PC-3 (cell line): ENCODE measurements around the gene MEX3A. TPM values are rescaled to one million over a fixed set of nuclear protein-coding genes. Genes with fewer than 3 reads are reported as not detected.

Source experiments
- ATAC-seq: fragments of 200-7000 bp; cut with Tn5 transposase; 2 replicates; pipeline ENCODE4 v1.9.1; 2020; ENCODE audit warnings: mild to moderate bottlenecking, moderate library complexity
- BruUV-seq: library from RNA; stranded (reverse); fragments of 400-500 nt; replicated peaks from 2 replicates; lab custom pipeline; 2021; lab: Mats Ljungman, UMichigan
- CTCF ChIA-PET: fragments of 300-600 bp; sonication (Branson Sonifier 250); formaldehyde crosslinking; loops from one replicate; lab custom pipeline; 2022; ENCODE audit warnings: antibody characterized with exemption; lab: Charles Lee
- POLR2A ChIA-PET: fragments of 300-600 bp; sonication (Branson Sonifier 250); formaldehyde crosslinking; loops from one replicate; lab custom pipeline; 2022; ENCODE audit warnings: antibody characterized with exemption; ENCODE audit not compliant: unreplicated experiment; lab: Charles Lee
- DNase-seq: peaks from one replicate; pipeline ENCODE4 v3.0.0-alpha.2; 2015
- H2AFZ ChIP-seq: fragments of 300-600 bp; sonication (generic); 2 replicates; pipeline ENCODE4 v1.6.0; 2016; ENCODE audit warnings: antibody characterized with exemption, low read length
- H3F3A ChIP-seq: fragments of 300-600 bp; sonication (generic); one replicate; pipeline ENCODE4 v1.6.0; 2017; ENCODE audit warnings: antibody characterized with exemption, low read length, control low read depth, mild to moderate bottlenecking; ENCODE audit not compliant: unreplicated experiment
- H3K27ac ChIP-seq: fragments of 300-600 bp; sonication (generic); 2 replicates; pipeline ENCODE4 v1.5.1; 2016; ENCODE audit warnings: mild to moderate bottlenecking, low read length
- H3K27me3 ChIP-seq: fragments of 300-600 bp; sonication (generic); 2 replicates; pipeline ENCODE4 v1.6.1; 2016; ENCODE audit warnings: low read length, mixed read lengths
- H3K36me3 ChIP-seq: fragments of 300-600 bp; sonication (generic); 2 replicates; pipeline ENCODE4 v1.6.1; 2016; ENCODE audit warnings: low read depth, mixed run types, low read length, mixed read lengths
- H3K4me1 ChIP-seq: fragments of 300-600 bp; sonication (generic); 2 replicates; pipeline ENCODE4 v1.5.1; 2016; ENCODE audit warnings: low read length; ENCODE audit not compliant: insufficient read depth
- H3K4me2 ChIP-seq: fragments of 300-600 bp; sonication (generic); 2 replicates; pipeline ENCODE4 v1.6.0; 2016; ENCODE audit warnings: low read length
- H3K4me3 ChIP-seq: fragments of 300-600 bp; sonication (generic); 2 replicates; pipeline ENCODE4 v1.5.1; 2016; ENCODE audit warnings: mild to moderate bottlenecking, low read length, mixed read lengths
- H3K79me2 ChIP-seq: fragments of 300-600 bp; sonication (generic); 2 replicates; pipeline ENCODE4 v1.6.1; 2017; ENCODE audit warnings: low read length, mixed read lengths
- H3K9ac ChIP-seq: fragments of 300-600 bp; sonication (generic); 2 replicates; pipeline ENCODE4 v1.6.0; 2016; ENCODE audit warnings: mild to moderate bottlenecking, low read length
- H3K9me2 ChIP-seq: fragments of 300-600 bp; sonication (generic); replicated peaks from 2 replicates; pipeline ENCODE4 v1.6.1; 2016; ENCODE audit warnings: mixed run types, low read length, mixed read lengths
- H3K9me3 ChIP-seq: fragments of 300-600 bp; sonication (generic); 2 replicates; pipeline ENCODE4 v1.6.1; 2016; ENCODE audit warnings: low read length, mixed read lengths
- H4K20me1 ChIP-seq: fragments of 300-600 bp; sonication (generic); 2 replicates; pipeline ENCODE4 v1.6.1; 2016; ENCODE audit warnings: low read length, mixed read lengths
- EZH2 ChIP-seq: fragments of 300-600 bp; sonication (generic); IDR thresholded peaks from one replicate; pipeline ENCODE4 v1.6.1; 2017; ENCODE audit warnings: antibody characterized with exemption, mild to moderate bottlenecking, low read length; ENCODE audit not compliant: unreplicated experiment
- EZH2phosphoT487 ChIP-seq: fragments of 300-600 bp; sonication (generic); IDR thresholded peaks from 2 replicates; pipeline ENCODE4 v1.6.1; 2018; ENCODE audit warnings: mild to moderate bottlenecking, antibody characterized with exemption, low read length, borderline replicate concordance
- intact Hi-C: fragments of 100-400 bp; cut with micrococcal nuclease; formaldehyde crosslinking; loops from 2 replicates; pipeline ENCODE4 v1.9.0; 2023
- total RNA-seq: library from RNA; depleted of rRNA; stranded (reverse); fragments of >200 nt; gene quantifications from 2 replicates; pipeline ENCODE4 v1.2.3, GENCODE V29; 2014
- TF ChIP-seq, protein P1 (sequence below): fragments of 300-600 bp; sonication (generic); conservative IDR thresholded peaks from 2 replicates; pipeline ENCODE4 v1.5.1; 2017; ENCODE audit warnings: antibody characterized with exemption, low read depth, mild to moderate bottlenecking, low read length

Gene MEX3A
- total RNA-seq, 1 experiment from 2014 or later: 12.9 TPM

DNA sequence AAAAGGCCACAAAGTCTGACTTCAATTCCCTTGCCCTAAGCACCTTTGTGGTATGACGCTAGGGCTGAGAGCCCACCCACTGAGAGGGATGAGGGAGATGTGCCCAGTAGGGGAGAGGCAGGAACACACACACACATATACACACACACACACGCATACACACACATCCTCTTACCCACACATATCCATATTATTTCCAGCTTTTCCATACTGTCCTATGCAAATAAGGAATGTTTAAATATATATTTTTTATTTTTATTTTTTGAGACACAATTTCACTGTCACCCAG lies 18.3 kb downstream of the MEX3A start:
- H3K36me3 ChIP-seq: no peaks in the 10 kb centered on the region
- ATAC-seq: no peak
- H3K79me2 ChIP-seq: peaks cover 5% of the 10 kb centered on the region
- ChIA-PET POLR2A (no interaction called here), CTCF (interaction anchor here (0.7 kb wide), 1 partner anchor 32 kb away, joined by 3 read pairs; no protein-coding TSS in a partner anchor)
- no peak overlapping the region for H3K27ac ChIP-seq
- H3K4me3 ChIP-seq: no peak overlapping the region
- TF ChIP-seq EZH2phosphoT487: no peak
- TF ChIP-seq EZH2: no peak
- TF ChIP-seq, protein P1, sequence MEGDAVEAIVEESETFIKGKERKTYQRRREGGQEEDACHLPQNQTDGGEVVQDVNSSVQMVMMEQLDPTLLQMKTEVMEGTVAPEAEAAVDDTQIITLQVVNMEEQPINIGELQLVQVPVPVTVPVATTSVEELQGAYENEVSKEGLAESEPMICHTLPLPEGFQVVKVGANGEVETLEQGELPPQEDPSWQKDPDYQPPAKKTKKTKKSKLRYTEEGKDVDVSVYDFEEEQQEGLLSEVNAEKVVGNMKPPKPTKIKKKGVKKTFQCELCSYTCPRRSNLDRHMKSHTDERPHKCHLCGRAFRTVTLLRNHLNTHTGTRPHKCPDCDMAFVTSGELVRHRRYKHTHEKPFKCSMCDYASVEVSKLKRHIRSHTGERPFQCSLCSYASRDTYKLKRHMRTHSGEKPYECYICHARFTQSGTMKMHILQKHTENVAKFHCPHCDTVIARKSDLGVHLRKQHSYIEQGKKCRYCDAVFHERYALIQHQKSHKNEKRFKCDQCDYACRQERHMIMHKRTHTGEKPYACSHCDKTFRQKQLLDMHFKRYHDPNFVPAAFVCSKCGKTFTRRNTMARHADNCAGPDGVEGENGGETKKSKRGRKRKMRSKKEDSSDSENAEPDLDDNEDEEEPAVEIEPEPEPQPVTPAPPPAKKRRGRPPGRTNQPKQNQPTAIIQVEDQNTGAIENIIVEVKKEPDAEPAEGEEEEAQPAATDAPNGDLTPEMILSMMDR: no peak
- intact Hi-C loops: no loop called here
- no peak overlapping the region for H3K4me2 ChIP-seq
- H2AFZ ChIP-seq: no peak overlapping the region
- no peak overlapping the region for H3K9ac ChIP-seq
- no peaks in the 10 kb centered on the region for H3F3A ChIP-seq
- H3K4me1 ChIP-seq: peaks cover 10% of the 10 kb centered on the region; the same call in 1 of the 2 replicates
- H4K20me1 ChIP-seq: no peaks in the 10 kb centered on the region
- H3K27me3 ChIP-seq: no peaks in the 10 kb centered on the region
- no peaks in the 10 kb centered on the region for H3K9me3 ChIP-seq
- no peak for DNase-seq
- BruUV-seq: no TSS peak
- H3K9me2 ChIP-seq: no peaks in the 10 kb centered on the region

DNA sequence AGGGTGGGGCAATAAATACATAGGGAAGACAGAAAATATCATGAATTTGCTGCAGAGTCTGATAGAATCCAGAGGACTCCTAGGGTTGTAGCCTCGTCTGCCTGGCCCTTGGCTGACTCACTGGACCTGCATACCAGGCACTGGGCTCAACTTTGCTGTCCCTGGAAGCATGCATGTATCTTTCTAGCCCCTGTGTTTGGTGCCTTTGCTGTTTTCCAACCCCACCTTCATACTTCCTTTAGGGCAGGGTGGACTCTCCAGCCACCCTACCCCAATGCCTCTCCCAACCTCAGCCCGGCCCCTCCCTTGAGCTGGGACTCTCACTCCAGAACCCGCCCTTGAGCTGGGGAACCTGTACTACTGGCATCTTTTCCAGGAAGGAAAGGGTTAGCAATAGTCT lies 20.1 kb downstream of the MEX3A start:
- H3K27ac ChIP-seq: no peak overlapping the region
- H2AFZ ChIP-seq: no peak overlapping the region
- H3K79me2 ChIP-seq: peaks cover 5% of the 10 kb centered on the region
- DNase-seq (peak; percentile 50), ATAC-seq (peak; percentile 65)
- H3K4me3 ChIP-seq: peak overlapping the region; percentile 49; the same call in 1 of the 2 replicates
- H3F3A ChIP-seq: no peaks in the 10 kb centered on the region
- no peaks in the 10 kb centered on the region for H3K9me2 ChIP-seq
- H3K27me3 ChIP-seq: no peaks in the 10 kb centered on the region
- intact Hi-C loops: no loop called here
- peak overlapping the region; percentile 54 for H3K4me2 ChIP-seq
- H3K9ac ChIP-seq: no peak overlapping the region
- CTCF ChIA-PET: no interaction called here
- POLR2A ChIA-PET: no interaction called here
- TF ChIP-seq EZH2phosphoT487: no peak
- no peak for TF ChIP-seq EZH2
- TF ChIP-seq, protein P1: no peak
- no peaks in the 10 kb centered on the region for H3K36me3 ChIP-seq
- no peaks in the 10 kb centered on the region for H3K9me3 ChIP-seq
- BruUV-seq: no TSS peak
- H3K4me1 ChIP-seq: peaks cover 10% of the 10 kb centered on the region; the same call in 1 of the 2 replicates
- no peaks in the 10 kb centered on the region for H4K20me1 ChIP-seq

DNA sequence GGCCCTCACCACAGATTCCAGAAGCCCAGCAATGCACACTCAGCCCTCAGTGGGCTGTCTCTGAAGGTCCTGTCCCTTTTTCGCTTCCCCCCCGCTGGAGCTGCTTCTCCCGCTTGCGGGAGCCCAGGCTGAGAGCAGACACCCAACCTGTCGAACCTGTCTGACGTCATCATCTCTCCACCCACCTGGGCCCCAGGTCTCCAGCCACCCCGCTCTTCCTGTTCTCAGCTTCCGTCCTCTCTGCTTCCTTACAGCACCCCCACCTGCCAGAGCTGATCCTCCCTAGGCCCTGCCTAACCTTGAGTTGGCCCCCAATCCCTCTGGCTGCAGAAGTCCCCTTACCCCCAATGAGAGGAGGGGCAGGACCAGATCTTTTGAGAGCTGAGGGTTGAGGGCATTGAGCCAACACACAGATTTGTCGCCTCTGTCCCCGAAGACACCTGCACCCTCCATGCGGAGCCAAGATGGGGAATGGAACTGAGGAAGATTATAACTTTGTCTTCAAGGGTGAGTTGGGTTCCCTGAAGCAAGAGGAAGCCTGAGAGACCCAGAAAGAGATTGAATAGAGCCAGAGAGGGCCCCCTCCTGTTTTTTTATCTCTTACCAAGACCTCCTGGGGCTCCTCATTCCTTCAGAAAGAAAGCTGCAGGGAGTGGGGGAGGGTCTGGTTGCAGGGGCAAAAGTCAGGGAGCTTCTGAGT lies 21.2 kb downstream of the MEX3A start, which contains the start of gene RAB25:
Gene RAB25 (plus strand): TSS at position 224 of the 700 bp plus-strand sequence. CDS start 241 bp downstream, at position 465.
- Histone ChIP-seq H3K9me3 (no peaks in the 10 kb centered on the region), H3K4me1 (peaks cover 10% of the 10 kb centered on the region; the same call in 1 of the 2 replicates), H3K27ac (peak within 1 kb of the TSS; percentile 20), H3K4me3 (peak within 1 kb of the TSS; percentile 49), H3K4me2 (peak within 1 kb of the TSS; percentile 54), H2AFZ (peak within 1 kb of the TSS; percentile 25; the same call in 1 of the 2 replicates), H3K9ac (peak within 1 kb of the TSS; percentile 41; the same call in 1 of the 2 replicates), H3K36me3 (no peaks in the 10 kb centered on the region), H4K20me1 (no peaks in the 10 kb centered on the region), H3F3A (no peaks in the 10 kb centered on the region), H3K9me2 (no peaks in the 10 kb centered on the region), H3K27me3 (no peaks in the 10 kb centered on the region), H3K79me2 (peaks cover 5% of the 10 kb centered on the region)
- intact Hi-C loops: no loop called here
- BruUV-seq: no TSS peak
- ATAC-seq (peak; percentile 11; the same call in 1 of the 2 replicates), DNase-seq (peak; percentile 66)
- no peak for TF ChIP-seq EZH2phosphoT487
- no peak for TF ChIP-seq EZH2
- ChIA-PET POLR2A (no interaction called here), CTCF (interaction anchor here (0.7 kb wide), 1 partner anchor 312 kb away, joined by 3 read pairs; no protein-coding TSS in a partner anchor)
